ENCODE measurements around the gene ITGA8.

- TF ChIP-seq EZH2phosphoT487 (IDR thresholded peaks at IDR 0.05; ENCODE audit: low read depth) (no peak), CTCF (IDR thresholded peaks at IDR 0.05; ENCODE audit: low read depth, low read length) (no peak)
These were observed 28.4 kb upstream of the ITGA8 start for GRCh38 chr10:15748126-15748525.
